HepG2 (cell line): ENCODE results near the gene TBL3. TPM values are rescaled to one million over a fixed set of nuclear protein-coding genes. Genes with fewer than 3 reads are reported as not detected.

Source experiments
- ATF7-NPFF ChIP-seq: sonication (generic); formaldehyde crosslinking; IDR thresholded peaks from 2 replicates; pipeline ENCODE4 v1.8.1; 2023; ENCODE audit warnings: mild to moderate bottlenecking, low read depth, missing genetic modification reagents, moderate library complexity
- ATRX ChIP-seq: sonication (generic); formaldehyde crosslinking; IDR thresholded peaks from 2 replicates; pipeline ENCODE4 v1.4.0; 2020; ENCODE audit warnings: missing genetic modification reagents, borderline replicate concordance
- FOSL2 ChIP-seq: sonication (generic); formaldehyde crosslinking; IDR thresholded peaks from 2 replicates; pipeline ENCODE4 v1.4.0; 2020; ENCODE audit warnings: missing genetic modification reagents
- FOXP1 ChIP-seq, 2 experiments: fragments of 450-650 bp in 1 of 2; IDR thresholded peaks; 2 replicates each; pipeline ENCODE4 v1.6.1; 2017 to 2018; ENCODE audit warnings: antibody characterized with exemption in 1 of 2
- GPN1 ChIP-seq: sonication (generic); formaldehyde crosslinking; IDR thresholded peaks from 2 replicates; pipeline ENCODE4 v1.5.1; 2020; ENCODE audit warnings: missing genetic modification reagents, borderline replicate concordance
- MBD4 ChIP-seq: IDR thresholded peaks from 2 replicates; pipeline ENCODE4 v1.6.1; 2012; ENCODE audit warnings: low read length, inconsistent platforms, borderline replicate concordance
- MED13 ChIP-seq: sonication (generic); formaldehyde crosslinking; IDR thresholded peaks from 2 replicates; pipeline ENCODE4 v1.5.0; 2020; ENCODE audit warnings: missing genetic modification reagents
- MXD1 ChIP-seq: sonication (generic); formaldehyde crosslinking; IDR thresholded peaks from 2 replicates; pipeline ENCODE4 v1.4.0; 2020; ENCODE audit warnings: mild to moderate bottlenecking, missing genetic modification reagents
- NFKBIZ ChIP-seq: IDR thresholded peaks from 2 replicates; pipeline ENCODE4 v1.6.1; 2018; ENCODE audit warnings: missing genetic modification reagents, missing compliant biosample characterization
- SETDB1 ChIP-seq: sonication (generic); formaldehyde crosslinking; IDR thresholded peaks from 2 replicates; pipeline ENCODE4 v1.5.1; 2020; ENCODE audit warnings: missing genetic modification reagents, mild to moderate bottlenecking, borderline replicate concordance
- SRY ChIP-seq: sonication (generic); formaldehyde crosslinking; IDR thresholded peaks from 2 replicates; pipeline ENCODE4 v1.8.0; 2022; ENCODE audit warnings: mild to moderate bottlenecking, missing genetic modification reagents
- TEF ChIP-seq: sonication (generic); formaldehyde crosslinking; IDR thresholded peaks from 2 replicates; pipeline ENCODE4 v1.5.0; 2020; ENCODE audit warnings: missing genetic modification reagents
- TFDP2 ChIP-seq: sonication (generic); formaldehyde crosslinking; IDR thresholded peaks from 2 replicates; pipeline ENCODE4 v1.4.0; 2020; ENCODE audit warnings: missing genetic modification reagents
- USF2 ChIP-seq, 2 experiments: sonication (generic) in 1 of 2; formaldehyde crosslinking in 1 of 2; IDR thresholded peaks; 2 replicates each; pipeline versions ENCODE4 v1.5.1 to v1.6.1; 2011 to 2020; ENCODE audit warnings: borderline replicate concordance in 1 of 2, low read depth in 1 of 2, low read length in 1 of 2, mild to moderate bottlenecking in 1 of 2, missing genetic modification reagents in 1 of 2, moderate library complexity in 1 of 2
- YEATS2 ChIP-seq: sonication (generic); formaldehyde crosslinking; IDR thresholded peaks from 2 replicates; pipeline ENCODE4 v1.4.0; 2020; ENCODE audit warnings: missing genetic modification reagents, borderline replicate concordance
- ZFP1 ChIP-seq: IDR thresholded peaks from 2 replicates; pipeline ENCODE4 v1.6.1; 2016
- ZNF430 ChIP-seq: sonication (generic); formaldehyde crosslinking; IDR thresholded peaks from 2 replicates; pipeline ENCODE4 v1.9.0; 2021; ENCODE audit warnings: mild to moderate bottlenecking, missing genetic modification reagents
- ZSCAN31 ChIP-seq: sonication (generic); formaldehyde crosslinking; IDR thresholded peaks from 2 replicates; pipeline ENCODE4 v1.5.0; 2020; ENCODE audit warnings: low read depth, mild to moderate bottlenecking, missing genetic modification reagents
- polyA plus RNA-seq, 8 experiments: library from polyadenylated mRNA; depleted of rRNA in 3 of 8; stranded (reverse) in 7 of 8; unstranded in 1 of 8; fragments of >200 nt; fragmentation: Illumina TruSeq in 4 of 8; extraction: Trizol in 4 of 8; gene quantifications; 2 replicates each; pipeline versions ENCODE4 v1.2.1 to v1.2.3, GENCODE V29; 2011 to 2016; ENCODE audit warnings: low read depth in 4 of 8, missing spikeins in 1 of 8, mixed read lengths in 1 of 8; ENCODE audit not compliant: insufficient read depth in 1 of 8
- total RNA-seq, 5 experiments: library from RNA; depleted of rRNA; stranded (reverse); fragments of >200 nt; fragmentation: Illumina TruSeq; extraction: Trizol; gene quantifications; 2 replicates each; pipeline ENCODE4 v1.2.3, GENCODE V29; 2016; ENCODE audit warnings: low read depth in 1 of 5
- TF ChIP-seq, protein P1 (sequence below): sonication (generic); formaldehyde crosslinking; IDR thresholded peaks from 2 replicates; pipeline ENCODE4 v1.4.0; 2020; ENCODE audit warnings: mild to moderate bottlenecking, low read depth, missing genetic modification reagents
- TF ChIP-seq, protein P2 (sequence below): sonication (generic); formaldehyde crosslinking; IDR thresholded peaks from 2 replicates; pipeline ENCODE4 v1.4.0; 2020; ENCODE audit warnings: missing genetic modification reagents

TBL3 gene
- total and polyA plus RNA-seq, 2 of the 13 experiments (the other 11 are each of a cell fraction or from before 2014, with no cell fraction given), result 16.8 to 38.0 TPM

DNA sequence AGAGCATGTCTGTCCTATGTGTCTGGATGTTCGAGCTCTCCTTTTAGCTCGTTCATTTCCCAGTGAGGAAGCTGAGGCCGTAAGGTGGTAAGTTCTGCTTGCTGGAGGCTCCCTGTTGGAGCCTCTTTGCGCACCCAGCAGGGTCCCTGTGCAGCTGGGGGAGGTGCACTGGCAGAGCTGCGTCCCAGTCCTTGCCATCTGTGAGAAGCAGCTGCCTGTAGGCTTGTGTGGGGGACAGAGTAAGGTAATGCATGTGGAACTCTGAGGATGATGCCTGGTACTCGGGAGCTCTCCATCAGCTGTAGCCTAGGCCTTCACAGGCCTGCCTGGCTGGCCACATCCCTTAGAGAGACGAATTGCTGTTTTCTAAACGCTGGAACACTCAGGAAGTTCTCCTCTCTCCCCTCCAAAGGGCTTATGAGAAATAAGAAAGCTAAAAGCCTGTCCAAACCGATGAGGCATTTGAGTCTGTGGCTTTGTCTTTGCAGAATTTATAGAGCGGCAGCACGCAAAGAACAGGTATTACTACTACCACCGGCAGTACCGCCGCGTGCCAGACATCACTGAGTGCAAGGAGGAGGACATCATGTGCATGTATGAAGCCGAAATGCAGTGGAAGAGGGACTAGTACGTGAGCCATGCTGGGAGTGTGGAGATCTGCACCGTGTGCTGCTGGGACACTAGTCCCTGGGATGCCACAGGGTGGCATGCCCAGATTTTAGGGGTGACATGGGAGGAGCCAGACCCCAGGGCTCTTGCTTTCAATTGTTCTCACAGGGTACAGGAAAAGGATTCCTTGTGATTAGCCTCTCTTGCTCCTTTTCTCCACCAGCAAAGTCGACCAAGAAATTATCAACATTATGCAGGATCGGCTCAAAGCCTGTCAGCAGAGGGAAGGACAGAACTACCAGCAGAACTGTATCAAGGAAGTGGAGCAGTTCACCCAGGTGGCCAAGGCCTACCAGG lies 10.9 kb upstream of the TBL3 start (continued):
- TF ChIP-seq TFDP2 (no peak), GPN1 (CRISPR knock-in tag) (no peak), SETDB1 (CRISPR knock-in tag) (no peak), ZFP1 (CRISPR knock-in tag) (no peak), SRY (peak; percentile 24; the same call in 1 of the 2 replicates), FOXP1 (IDR thresholded peaks at IDR 0.05) (no peak), FOXP1 (CRISPR knock-in tag; IDR thresholded peaks at IDR 0.05) (no peak), ZSCAN31 (CRISPR knock-in tag) (no peak), USF2 (IDR thresholded peaks at IDR 0.05; ENCODE audit: low read depth, low read length) (no peak), USF2 (CRISPR knock-in tag; IDR thresholded peaks at IDR 0.05; ENCODE audit: borderline replicate concordance) (no peak), ZNF430 (CRISPR knock-in tag) (no peak), MXD1 (CRISPR knock-in tag) (no peak), ATRX (CRISPR knock-in tag) (no peak), FOSL2 (CRISPR knock-in tag) (no peak), MED13 (no peak), NFKBIZ (CRISPR knock-in tag) (no peak), ATF7-NPFF (CRISPR knock-in tag) (no peak), TEF (CRISPR knock-in tag) (no peak), YEATS2 (CRISPR knock-in tag) (0 out of 2 replicates have a peak, but pooled peaks have one; percentile 6), MBD4 (no peak)
- TF ChIP-seq, protein P1, sequence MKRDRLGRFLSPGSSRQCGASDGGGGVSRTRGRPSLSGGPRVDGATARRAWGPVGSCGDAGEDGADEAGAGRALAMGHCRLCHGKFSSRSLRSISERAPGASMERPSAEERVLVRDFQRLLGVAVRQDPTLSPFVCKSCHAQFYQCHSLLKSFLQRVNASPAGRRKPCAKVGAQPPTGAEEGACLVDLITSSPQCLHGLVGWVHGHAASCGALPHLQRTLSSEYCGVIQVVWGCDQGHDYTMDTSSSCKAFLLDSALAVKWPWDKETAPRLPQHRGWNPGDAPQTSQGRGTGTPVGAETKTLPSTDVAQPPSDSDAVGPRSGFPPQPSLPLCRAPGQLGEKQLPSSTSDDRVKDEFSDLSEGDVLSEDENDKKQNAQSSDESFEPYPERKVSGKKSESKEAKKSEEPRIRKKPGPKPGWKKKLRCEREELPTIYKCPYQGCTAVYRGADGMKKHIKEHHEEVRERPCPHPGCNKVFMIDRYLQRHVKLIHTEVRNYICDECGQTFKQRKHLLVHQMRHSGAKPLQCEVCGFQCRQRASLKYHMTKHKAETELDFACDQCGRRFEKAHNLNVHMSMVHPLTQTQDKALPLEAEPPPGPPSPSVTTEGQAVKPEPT (CRISPR knock-in tag), result no peak
- TF ChIP-seq, protein P2, sequence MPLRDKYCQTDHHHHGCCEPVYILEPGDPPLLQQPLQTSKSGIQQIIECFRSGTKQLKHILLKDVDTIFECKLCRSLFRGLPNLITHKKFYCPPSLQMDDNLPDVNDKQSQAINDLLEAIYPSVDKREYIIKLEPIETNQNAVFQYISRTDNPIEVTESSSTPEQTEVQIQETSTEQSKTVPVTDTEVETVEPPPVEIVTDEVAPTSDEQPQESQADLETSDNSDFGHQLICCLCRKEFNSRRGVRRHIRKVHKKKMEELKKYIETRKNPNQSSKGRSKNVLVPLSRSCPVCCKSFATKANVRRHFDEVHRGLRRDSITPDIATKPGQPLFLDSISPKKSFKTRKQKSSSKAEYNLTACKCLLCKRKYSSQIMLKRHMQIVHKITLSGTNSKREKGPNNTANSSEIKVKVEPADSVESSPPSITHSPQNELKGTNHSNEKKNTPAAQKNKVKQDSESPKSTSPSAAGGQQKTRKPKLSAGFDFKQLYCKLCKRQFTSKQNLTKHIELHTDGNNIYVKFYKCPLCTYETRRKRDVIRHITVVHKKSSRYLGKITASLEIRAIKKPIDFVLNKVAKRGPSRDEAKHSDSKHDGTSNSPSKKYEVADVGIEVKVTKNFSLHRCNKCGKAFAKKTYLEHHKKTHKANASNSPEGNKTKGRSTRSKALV, result no peak
